Hematopoietic multipotent progenitor cell treated with erythropoietin and hydrocortisone succinate and interleukin-3 and kit ligand, for 17 days (in vitro differentiated cells): ENCODE results near the gene KCNIP4.
"Not testable (repeated sequence)": the region's sequence is repeated elsewhere in the genome, so short reads cannot be mapped to it uniquely, and the experiment has no call there.

Source experiments
- DNase-seq: peaks from one replicate; pipeline ENCODE4 v3.0.0-alpha.2; 2015; ENCODE audit warnings: low spot score

Gene KCNIP4

DNA sequence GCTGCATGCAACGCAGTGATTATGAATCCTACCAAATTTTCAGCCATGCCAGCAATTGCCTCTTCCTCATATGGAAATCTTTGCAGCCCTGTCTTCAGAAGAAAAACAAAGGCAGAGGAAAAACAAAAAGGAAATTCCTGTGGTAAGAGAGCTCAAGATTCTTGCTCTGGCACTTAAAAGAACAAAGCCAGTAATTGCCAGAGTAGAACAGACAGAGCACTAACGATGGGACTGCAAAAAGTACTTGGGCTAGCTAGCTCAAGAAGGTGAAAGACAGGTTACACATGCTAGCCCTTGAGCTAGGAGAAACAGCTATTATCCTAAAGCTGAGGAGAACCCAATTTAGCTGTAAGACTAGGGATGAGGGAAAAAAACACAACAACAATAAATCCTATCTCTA, 582.3 kb downstream of the KCNIP4 start:
- DNase-seq, result no peak

DNA sequence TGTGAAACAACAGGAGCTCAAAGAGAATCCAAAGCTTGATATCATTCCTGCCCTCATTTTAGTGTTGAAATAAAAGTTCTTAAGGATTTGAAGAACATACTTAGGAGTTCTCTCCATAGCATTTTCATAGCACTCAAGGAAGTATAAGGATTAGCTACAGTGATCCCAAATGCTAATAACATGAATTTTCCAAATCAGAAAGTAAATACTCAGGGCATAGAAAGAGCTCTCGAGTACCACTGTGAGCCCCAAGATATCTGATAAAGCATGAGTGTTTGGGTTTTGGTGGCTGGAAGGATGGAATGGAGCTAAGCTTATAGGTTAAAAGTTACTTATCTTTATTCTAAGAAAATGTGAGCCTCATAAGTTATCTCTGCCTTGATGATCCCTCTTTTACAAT, 584.9 kb downstream of the KCNIP4 start:
- DNase-seq, result no peak

DNA sequence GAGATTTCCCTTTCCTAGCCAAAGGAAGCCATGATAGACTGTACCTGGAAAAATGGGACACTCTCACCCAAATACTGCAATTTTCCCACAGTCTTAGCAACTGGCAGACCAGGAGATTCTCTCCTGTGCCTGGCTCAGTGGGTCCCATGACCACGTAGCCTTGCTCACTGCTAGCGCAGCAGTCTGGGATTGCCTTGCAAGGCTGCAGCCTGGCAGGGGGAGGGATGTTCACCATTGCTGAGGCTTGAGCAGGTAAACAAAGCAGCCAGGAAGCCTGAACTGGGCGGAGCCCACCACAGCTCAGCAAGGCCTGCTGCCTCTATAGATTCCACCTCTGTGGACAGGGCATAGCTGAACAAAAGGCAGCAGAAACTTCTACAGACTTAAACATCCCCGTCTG, 596.2 kb downstream of the KCNIP4 start:
- not testable (repeated sequence) for DNase-seq

DNA sequence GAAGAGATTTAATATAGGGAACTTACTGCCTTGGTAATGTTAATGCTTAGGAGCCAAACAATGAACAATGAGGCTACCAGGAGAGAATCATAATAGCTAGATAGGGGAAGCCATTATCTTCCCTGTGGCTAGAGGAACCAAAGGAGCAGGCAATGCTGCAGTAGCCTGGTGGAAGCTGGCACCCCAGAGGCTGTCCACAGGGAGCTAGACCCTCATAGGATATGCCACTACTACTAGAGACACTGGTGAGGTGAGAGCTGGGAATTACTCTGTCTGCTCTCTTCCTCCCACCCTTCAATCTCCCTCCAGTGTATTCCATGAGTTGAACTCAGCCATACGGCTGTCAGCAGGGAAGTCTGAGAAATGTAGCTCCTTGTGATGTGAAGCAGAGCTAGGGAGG, 601.4 kb downstream of the KCNIP4 start:
- DNase-seq, result no peak

- no peak for DNase-seq
These were observed 620.4 kb downstream of the KCNIP4 start for GRCh38 chr4:21327976-21328700.

GRCh38 chr4:21320034-21320433, 628.5 kb downstream of the KCNIP4 start:
- no peak for DNase-seq

DNA sequence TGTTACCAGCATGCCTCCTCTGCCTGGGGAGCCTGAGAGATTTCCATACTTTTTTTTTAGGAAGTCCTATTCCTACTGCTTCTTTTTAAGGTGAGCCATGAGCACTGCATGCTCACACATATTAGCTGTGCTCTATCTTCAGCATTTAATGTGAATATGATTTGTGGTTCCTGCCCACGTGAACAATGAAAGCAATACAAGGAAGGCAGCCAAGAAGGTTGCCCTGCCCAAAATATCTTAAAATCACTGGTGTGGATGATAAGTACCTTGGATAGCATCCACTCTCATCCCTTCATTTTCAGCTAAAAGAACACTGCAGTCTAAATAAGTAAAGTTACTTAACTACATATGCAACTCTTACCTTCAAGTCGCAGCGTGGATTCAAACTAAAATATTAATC, 640.9 kb downstream of the KCNIP4 start:
- DNase-seq, result no peak

DNA sequence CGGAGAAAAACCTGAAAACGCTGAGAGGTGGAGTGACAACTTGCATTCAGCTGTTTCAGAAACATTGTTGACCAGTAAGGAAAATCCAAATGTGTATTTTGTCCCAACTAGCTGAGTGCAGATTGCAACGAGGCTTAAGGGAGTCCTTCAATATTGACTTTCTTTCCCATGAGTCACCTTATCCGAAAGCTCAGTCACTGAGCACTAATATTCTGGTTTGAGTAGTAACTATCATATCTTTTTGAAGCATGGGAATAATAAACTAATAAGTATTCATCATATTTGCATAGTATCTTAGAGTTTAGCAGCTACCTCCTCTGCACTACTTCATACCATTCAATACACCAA, 644.1 kb downstream of the KCNIP4 start:
- DNase-seq, result no peak

GRCh38 chr4:21290562-21290961, 658.0 kb downstream of the KCNIP4 start:
- no peak for DNase-seq

- no peak for DNase-seq
These were observed 672.5 kb downstream of the KCNIP4 start for GRCh38 chr4:21276046-21276445.

DNA sequence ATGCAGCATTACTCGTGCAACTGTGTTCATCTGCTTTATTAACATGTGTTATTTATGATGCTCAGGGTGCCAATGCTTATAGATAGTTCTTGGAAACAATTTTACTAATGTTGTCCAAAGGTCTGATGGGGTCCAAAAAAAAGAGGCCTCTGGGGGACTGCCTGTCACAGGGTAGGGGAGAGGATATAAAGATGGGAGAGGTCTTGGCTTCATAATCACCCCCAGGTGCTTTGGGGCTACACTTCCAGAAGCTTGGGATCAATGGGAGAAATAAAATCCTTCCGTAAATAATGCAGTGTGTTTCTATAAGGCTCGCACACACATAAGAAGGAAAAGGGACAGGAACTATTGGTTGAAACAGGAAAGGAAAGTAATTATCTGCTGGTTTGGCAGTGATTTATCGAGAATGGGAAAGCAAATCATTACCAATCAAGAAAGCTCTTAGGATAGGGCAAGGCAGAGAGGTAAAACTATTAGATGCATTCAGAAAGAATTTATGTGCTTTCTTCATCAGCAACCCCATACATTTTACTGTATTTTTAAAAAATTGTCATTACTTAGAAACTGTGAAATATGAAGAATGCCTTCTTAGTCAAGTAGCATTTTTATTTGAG, 677.0 kb downstream of the KCNIP4 start:
- DNase-seq, result no peak

DNA sequence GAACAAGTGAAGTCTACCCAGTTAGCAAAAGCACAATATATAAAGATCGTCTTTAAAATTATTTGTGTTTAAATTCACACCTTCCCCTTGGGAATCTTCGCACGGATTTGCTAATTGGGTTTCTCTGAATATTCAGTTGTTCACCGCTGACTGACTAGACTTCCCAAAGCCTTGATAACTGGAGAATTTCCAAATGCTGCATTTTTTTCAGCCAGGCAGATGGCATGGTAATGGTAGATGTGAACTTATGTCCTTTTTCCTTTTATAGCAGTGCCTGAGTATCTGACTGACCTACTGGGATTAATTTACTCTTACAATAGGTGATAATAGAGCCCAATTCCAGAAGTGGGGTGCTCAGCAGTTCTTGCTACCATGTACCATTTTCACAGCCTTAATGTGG, 700.2 kb downstream of the KCNIP4 start:
- no peak for DNase-seq

DNA sequence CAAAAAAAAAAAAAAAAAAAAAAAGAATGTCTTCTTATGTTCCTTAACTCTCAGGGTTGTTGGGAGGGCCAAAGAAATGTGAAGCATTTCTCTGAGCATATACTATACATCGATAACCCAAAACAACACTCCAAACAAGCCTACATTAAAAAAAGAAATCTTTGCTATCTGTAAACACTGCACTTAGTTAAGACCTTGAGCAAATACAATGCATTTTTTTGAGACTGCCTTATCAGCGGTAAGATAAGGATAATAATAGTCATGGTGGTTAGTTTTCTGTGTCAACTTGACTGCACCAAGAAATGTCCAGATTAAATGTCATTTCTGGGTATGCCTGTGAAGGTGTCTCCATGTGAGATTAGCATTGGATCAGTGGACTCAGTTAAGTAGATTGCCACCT, 706.4 kb downstream of the KCNIP4 start:
- no peak for DNase-seq

GRCh38 chr4:21226637-21227538, 721.7 kb downstream of the KCNIP4 start:
- no peak for DNase-seq

DNA sequence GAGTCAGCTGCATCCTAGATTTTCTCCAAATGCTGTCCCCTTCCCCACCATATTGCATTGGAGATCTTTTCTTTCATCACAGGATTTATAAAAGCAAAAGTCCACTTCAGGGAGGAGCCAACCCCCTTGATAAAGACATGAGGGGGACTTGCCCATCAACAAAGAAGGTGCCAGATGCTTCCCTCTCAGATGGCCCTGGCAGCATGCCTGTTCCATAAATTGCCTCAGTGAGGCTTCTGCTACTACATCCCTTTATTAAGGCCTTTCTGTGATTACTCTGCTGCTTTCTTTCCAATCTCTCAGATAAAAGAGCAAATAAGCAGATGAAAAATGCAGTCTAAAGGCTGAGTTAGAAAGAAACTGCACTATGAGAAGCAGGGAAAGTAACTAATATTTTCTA, 736.7 kb downstream of the KCNIP4 start:
- no peak for DNase-seq

DNA sequence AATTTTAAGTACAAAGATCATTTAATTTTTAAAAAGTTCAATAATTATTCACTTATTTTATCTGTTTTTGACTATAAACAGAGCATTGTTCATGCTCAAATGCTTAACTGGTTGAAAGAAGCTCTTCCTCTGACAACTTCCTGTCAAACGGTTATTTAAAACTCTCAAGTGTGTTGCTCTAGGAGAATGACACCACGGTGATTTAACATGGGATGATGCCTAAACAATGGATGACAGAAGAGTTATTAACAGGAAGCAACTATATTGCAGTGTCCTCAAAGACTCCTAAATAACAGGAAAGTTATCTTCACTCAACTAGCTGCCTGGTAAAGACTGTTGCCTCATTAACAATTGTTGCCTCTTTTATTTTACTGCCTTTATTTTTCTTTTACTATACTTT, 738.7 kb downstream of the KCNIP4 start:
- DNase-seq, result no peak

- DNase-seq, result no peak
These were observed 742.6 kb downstream of the KCNIP4 start for GRCh38 chr4:21205821-21206531.

DNA sequence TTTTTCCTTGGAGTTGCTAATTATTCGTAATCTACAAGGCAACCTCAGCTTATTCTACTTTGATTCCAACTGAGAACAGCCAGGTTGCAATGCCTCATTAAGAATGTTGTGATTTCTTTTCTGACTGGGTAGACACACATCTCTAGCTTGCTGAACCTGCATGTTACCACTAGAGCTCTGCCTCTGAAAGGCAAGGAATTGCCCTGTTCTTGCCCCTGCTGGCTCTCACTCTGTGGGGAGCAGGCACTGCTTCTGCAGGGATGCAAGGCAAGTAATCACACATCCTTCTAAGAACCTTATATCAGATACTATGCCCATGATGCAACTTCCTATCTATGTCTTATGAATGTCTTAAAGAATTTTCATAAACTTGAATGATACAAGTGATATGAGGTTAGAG, 745.2 kb downstream of the KCNIP4 start:
- no peak for DNase-seq

- DNase-seq, result no peak
These were observed 745.6 kb downstream of the KCNIP4 start for GRCh38 chr4:21202959-21203358.

DNA sequence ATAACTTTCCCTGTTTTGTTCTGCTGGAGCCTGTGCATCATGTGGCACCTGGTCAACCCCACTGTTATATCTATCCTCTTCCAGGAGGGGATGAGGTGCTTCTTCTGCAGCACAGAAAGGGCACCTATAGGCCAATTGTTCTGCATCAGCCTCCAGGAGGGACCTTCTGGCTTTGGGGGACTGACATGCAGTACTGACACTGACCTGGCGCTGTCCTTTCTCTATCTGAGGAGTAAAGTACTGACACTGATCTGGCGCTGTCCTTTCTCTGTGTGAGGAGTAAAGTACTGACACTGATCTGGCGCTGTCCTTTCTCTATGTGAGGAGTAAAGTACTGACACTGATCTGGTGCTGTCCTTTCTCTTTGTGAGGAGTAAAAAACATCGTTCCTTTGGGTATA, 749.9 kb downstream of the KCNIP4 start:
- no peak for DNase-seq

- no peak for DNase-seq
These were observed 752.9 kb downstream of the KCNIP4 start for GRCh38 chr4:21195682-21196081.

- no peak for DNase-seq
These were observed 756.2 kb downstream of the KCNIP4 start for GRCh38 chr4:21192367-21192766.

DNA sequence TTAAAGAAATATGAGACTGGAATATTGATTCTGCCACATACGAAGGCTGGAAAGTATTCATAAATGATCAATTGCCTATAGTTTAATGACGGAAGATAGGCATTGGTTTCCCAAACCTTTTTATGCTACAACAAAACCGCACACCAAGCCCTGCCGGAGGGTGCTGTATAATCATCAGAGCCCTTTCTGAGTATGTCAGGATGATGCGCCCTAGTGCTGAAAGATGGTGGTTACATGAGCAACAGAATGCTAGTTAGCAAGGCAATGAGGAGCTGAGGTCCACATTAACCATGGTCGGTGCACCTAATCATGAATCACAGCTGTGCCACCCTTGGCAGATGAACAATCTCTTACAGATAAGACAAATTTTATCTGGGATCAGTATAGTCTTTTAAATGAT, 757.3 kb downstream of the KCNIP4 start:
- no peak for DNase-seq
